OCI-LY7 (cell line): ENCODE data around the gene NCKAP5L. TPM values are rescaled to one million over a fixed set of nuclear protein-coding genes. Genes with fewer than 3 reads are reported as not detected.
A peak's percentile ranks its signal among the peaks of the same experiment; 100 is the strongest.

ENCODE experiments used
- BruUV-seq: library from RNA; stranded (reverse); fragments of 400-500 nt; replicated peaks from 2 replicates; lab custom pipeline; 2021; lab: Mats Ljungman, UMichigan
- CTCF ChIA-PET: fragments of 300-600 bp; sonication (Branson Sonifier 250); formaldehyde crosslinking; loops from one replicate; lab custom pipeline; 2022; ENCODE audit warnings: antibody characterized with exemption; ENCODE audit not compliant: unreplicated experiment; lab: Charles Lee
- POLR2A ChIA-PET: fragments of 300-600 bp; sonication (Branson Sonifier 250); formaldehyde crosslinking; loops from one replicate; lab custom pipeline; 2022; ENCODE audit warnings: antibody characterized with exemption; lab: Charles Lee
- DNase-seq: peaks from one replicate; pipeline ENCODE4 v3.0.0-alpha.2; 2015; ENCODE audit warnings: low spot score
- H2AFZ ChIP-seq: fragments of 200-600 bp; sonication (generic), shearing (Covaris generic); 2 replicates; pipeline ENCODE4 v1.6.1; 2014; ENCODE audit warnings: mild to moderate bottlenecking, antibody characterized with exemption, low read length, moderate library complexity
- H3K27ac ChIP-seq: fragments of 200-600 bp; sonication (generic); 2 replicates; pipeline ENCODE4 v1.5.1; 2014; ENCODE audit warnings: mixed run types, low read depth, mild to moderate bottlenecking, moderate library complexity, low read length, inconsistent platforms; ENCODE audit not compliant: poor library complexity, severe bottlenecking
- H3K36me3 ChIP-seq: fragments of 200-600 bp; sonication (generic); 2 replicates; pipeline ENCODE4 v1.6.1; 2014; ENCODE audit warnings: mild to moderate bottlenecking, antibody characterized with exemption, low read length, moderate library complexity, mixed read lengths; ENCODE audit not compliant: insufficient read depth
- H3K4me1 ChIP-seq: fragments of 200-600 bp; sonication (generic); 2 replicates; pipeline ENCODE4 v1.5.1; 2014; ENCODE audit warnings: mild to moderate bottlenecking, low read length; ENCODE audit not compliant: insufficient read depth, poor library complexity, severe bottlenecking
- H3K4me2 ChIP-seq: fragments of 200-600 bp; sonication (generic); 2 replicates; pipeline ENCODE4 v1.6.1; 2014; ENCODE audit warnings: mild to moderate bottlenecking, low read length
- H3K4me3 ChIP-seq: fragments of 200-600 bp; sonication (generic); 2 replicates; pipeline ENCODE4 v1.5.1; 2014; ENCODE audit warnings: mild to moderate bottlenecking, low read depth, low read length; ENCODE audit not compliant: poor library complexity, severe bottlenecking
- H3K79me2 ChIP-seq: fragments of 200-600 bp; sonication (generic); 2 replicates; pipeline ENCODE4 v1.6.1; 2016; ENCODE audit warnings: low read depth, mild to moderate bottlenecking, low read length, moderate library complexity, mixed read lengths; ENCODE audit not compliant: insufficient read depth
- H3K9me2 ChIP-seq: fragments of 200-600 bp; sonication (generic); 2 replicates; pipeline ENCODE4 v1.6.1; 2016; ENCODE audit warnings: mild to moderate bottlenecking, low read length, mixed read lengths; ENCODE audit not compliant: insufficient read depth
- H3K9me3 ChIP-seq: fragments of 200-600 bp; sonication (generic); 2 replicates; pipeline ENCODE4 v1.6.1; 2014; ENCODE audit warnings: mild to moderate bottlenecking, mixed run types, low read length, mixed read lengths
- H4K20me1 ChIP-seq: fragments of 200-600 bp; sonication (generic); 2 replicates; pipeline ENCODE4 v1.6.1; 2014; ENCODE audit warnings: mild to moderate bottlenecking, antibody characterized with exemption, low read length, moderate library complexity, mixed read lengths; ENCODE audit not compliant: insufficient read depth
- EZH2phosphoT487 ChIP-seq: fragments of 200-600 bp; sonication (generic); IDR thresholded peaks from 2 replicates; pipeline ENCODE4 v1.6.1; 2018; ENCODE audit warnings: low read depth, borderline replicate concordance, mild to moderate bottlenecking, mixed run types, antibody characterized with exemption, low read length, moderate library complexity, mixed read lengths
- intact Hi-C: fragments of 100-400 bp; cut with micrococcal nuclease; formaldehyde crosslinking; loops from one replicate; pipeline ENCODE4 v1.10.0; 2022; ENCODE audit not compliant: unreplicated experiment
- total RNA-seq, 2 experiments: library from RNA; depleted of rRNA in 1 of 2; stranded (reverse); fragments of >200 nt in 1 of 2; shearing (Covaris generic) in 1 of 2; gene quantifications; 2 replicates each; pipeline ENCODE4 v1.2.3, GENCODE V29; 2014 to 2022
- TF ChIP-seq, protein P1 (sequence below): fragments of 200-600 bp; sonication (generic); conservative IDR thresholded peaks from 2 replicates; pipeline ENCODE4 v1.5.1; 2014; ENCODE audit warnings: mild to moderate bottlenecking, antibody characterized with exemption, low read length, moderate library complexity, mixed read lengths

Gene NCKAP5L
- total RNA-seq, 2 experiments from 2014 or later, result 4.6 to 12.2 TPM

DNA sequence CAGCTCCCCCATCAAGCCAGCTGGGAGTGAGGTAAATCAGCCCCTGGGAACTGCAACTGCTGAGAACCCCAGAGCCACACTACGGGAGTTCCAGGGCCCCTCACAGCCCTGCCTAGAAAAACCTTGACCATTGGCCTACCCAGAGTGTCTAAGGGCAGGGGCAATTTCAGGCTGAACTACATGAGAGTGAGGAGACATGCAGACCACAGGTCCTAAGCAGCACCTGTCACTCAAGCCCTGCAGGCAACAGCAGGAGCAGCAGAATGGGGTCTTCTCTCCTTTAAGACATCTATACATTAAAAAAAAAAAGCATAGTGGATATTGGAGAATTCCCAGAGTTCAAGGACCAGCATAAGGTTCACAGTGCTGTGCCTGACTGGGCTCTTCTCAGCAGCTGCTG, 4.9 kb downstream of the NCKAP5L start:
- no TSS peak for BruUV-seq
- no peak for DNase-seq
- ChIA-PET CTCF (no interaction called here), POLR2A (no interaction called here)
- Histone ChIP-seq H4K20me1 (no peaks in the 10 kb centered on the region), H3K4me2 (no peak overlapping the region), H3K9me2 (no peaks in the 10 kb centered on the region), H3K9me3 (no peaks in the 10 kb centered on the region), H3K4me1 (peaks cover 27% of the 10 kb centered on the region), H2AFZ (no peak overlapping the region), H3K36me3 (peaks cover 7% of the 10 kb centered on the region; the same call in 1 of the 2 replicates), H3K4me3 (no peak overlapping the region), H3K79me2 (no peaks in the 10 kb centered on the region), H3K27ac (no peak overlapping the region)
- no peak for TF ChIP-seq EZH2phosphoT487
- TF ChIP-seq, protein P1, sequence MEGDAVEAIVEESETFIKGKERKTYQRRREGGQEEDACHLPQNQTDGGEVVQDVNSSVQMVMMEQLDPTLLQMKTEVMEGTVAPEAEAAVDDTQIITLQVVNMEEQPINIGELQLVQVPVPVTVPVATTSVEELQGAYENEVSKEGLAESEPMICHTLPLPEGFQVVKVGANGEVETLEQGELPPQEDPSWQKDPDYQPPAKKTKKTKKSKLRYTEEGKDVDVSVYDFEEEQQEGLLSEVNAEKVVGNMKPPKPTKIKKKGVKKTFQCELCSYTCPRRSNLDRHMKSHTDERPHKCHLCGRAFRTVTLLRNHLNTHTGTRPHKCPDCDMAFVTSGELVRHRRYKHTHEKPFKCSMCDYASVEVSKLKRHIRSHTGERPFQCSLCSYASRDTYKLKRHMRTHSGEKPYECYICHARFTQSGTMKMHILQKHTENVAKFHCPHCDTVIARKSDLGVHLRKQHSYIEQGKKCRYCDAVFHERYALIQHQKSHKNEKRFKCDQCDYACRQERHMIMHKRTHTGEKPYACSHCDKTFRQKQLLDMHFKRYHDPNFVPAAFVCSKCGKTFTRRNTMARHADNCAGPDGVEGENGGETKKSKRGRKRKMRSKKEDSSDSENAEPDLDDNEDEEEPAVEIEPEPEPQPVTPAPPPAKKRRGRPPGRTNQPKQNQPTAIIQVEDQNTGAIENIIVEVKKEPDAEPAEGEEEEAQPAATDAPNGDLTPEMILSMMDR, result no peak
- intact Hi-C loops, result no loop called here

DNA sequence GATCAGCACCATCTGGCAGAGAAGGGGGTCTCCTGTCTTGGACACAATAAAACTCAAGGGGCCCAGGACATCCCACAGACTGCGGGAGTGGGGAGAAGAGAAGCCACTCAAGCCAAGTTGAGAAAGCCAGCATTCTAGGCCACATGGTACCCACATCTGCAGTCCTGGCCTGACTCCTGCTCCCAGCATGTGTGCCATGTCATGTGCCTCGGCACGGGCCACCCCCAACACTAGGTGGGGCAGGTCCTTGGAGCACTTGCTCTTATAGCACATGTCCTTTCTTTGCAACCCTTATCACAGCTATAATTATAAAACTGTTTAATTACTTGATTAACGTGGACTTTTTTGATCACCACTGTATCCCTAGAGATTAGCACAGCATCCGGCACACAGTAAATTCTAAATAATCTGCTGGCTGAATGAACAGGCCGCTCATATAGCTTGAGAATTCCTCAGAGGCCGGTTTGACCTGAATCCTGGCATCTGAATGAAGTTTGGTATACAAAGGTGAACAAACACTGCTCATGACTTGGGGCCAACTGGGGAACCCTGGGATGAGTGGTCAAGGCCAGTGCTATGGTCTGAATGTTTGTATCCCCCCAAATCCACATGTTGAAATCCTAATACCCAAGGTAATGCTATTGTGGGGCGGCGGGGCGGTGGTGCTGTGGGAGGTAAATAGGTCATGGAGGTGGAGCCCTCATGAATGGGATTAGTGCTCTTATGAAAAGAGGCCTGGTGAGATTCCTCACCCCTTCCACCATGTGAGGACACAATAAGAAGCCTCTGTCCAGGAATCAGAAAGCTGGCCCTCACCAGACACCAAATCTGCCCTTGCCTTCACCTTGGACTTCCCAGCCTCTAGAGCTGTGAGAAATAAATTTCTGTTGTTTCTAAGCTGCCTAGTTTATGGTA, 6.6 kb downstream of the NCKAP5L start:
- Histone ChIP-seq H3K27ac (peak overlapping the region; percentile 26), H3K9me2 (no peaks in the 10 kb centered on the region), H3K36me3 (peaks cover 7% of the 10 kb centered on the region; the same call in 1 of the 2 replicates), H3K79me2 (no peaks in the 10 kb centered on the region), H2AFZ (peak overlapping the region; percentile 51; the same call in 1 of the 2 replicates), H3K4me1 (peaks cover 20% of the 10 kb centered on the region), H3K9me3 (no peaks in the 10 kb centered on the region), H4K20me1 (no peaks in the 10 kb centered on the region), H3K4me2 (peak overlapping the region; percentile 68), H3K4me3 (peak overlapping the region; percentile 27)
- TF ChIP-seq, protein P1, result peak; percentile 33; the same call in 1 of the 2 replicates
- no peak for TF ChIP-seq EZH2phosphoT487
- intact Hi-C loops, result no loop called here
- no TSS peak for BruUV-seq
- no peak for DNase-seq
- POLR2A ChIA-PET, result interaction anchor here (0.6 to 2.0 kb wide), 5 partner anchors 7 to 441 kb away, joined by 3 to 4 read pairs (median 3); no protein-coding TSS in a partner anchor
- CTCF ChIA-PET, result interaction anchor here (0.6 kb wide), 1 partner anchor 1366 kb away, joined by 4 read pairs; no protein-coding TSS in a partner anchor

DNA sequence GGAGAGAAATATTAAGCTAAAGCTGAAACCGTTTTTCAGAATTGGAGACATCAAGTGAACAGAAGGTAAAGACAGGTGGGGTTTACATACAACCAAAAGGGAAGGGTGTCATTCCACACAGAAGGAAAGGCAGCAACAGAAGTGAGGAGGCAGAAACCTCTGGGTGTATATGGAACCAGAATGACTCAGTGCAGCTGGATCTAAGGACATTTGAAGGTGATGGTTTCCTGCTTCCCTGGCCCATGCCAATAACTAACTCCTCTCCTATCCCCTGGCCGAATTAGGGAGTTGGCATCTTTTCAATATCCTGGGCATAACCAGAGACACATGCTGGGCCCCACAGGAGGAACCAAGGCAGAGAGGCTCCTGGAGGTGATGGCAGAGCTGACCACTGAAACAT, 8.4 kb downstream of the NCKAP5L start:
- H3K4me3 ChIP-seq, result no peak overlapping the region
- H3K79me2 ChIP-seq, result no peaks in the 10 kb centered on the region
- BruUV-seq, result no TSS peak
- TF ChIP-seq, protein P1, result no peak
- TF ChIP-seq EZH2phosphoT487, result no peak
- H3K9me3 ChIP-seq, result no peaks in the 10 kb centered on the region
- H2AFZ ChIP-seq, result no peak overlapping the region
- POLR2A ChIA-PET, result interaction anchor here (0.9 to 2.0 kb wide), 3 partner anchors 9 to 21 kb away, joined by 4 read pairs; partner anchors contain the start of gene NCKAP5L
- H3K36me3 ChIP-seq, result peaks cover 7% of the 10 kb centered on the region; the same call in 1 of the 2 replicates
- H3K27ac ChIP-seq, result no peak overlapping the region
- CTCF ChIA-PET, result no interaction called here
- no peaks in the 10 kb centered on the region for H3K9me2 ChIP-seq
- intact Hi-C loops, result no loop called here
- H3K4me1 ChIP-seq, result peaks cover 33% of the 10 kb centered on the region
- H3K4me2 ChIP-seq, result no peak overlapping the region
- no peak for DNase-seq
- no peaks in the 10 kb centered on the region for H4K20me1 ChIP-seq
